Stomach (tissue), 9 donors: ENCODE data around the gene HNRNPM. TPM values are rescaled to one million over a fixed set of nuclear protein-coding genes. Genes with fewer than 3 reads are reported as not detected.

Experiments
- DNase-seq, 2 donors: peaks; one replicate each; pipeline versions ENCODE4 v3.0.0 to v3.0.0-alpha.2; 2013 to 2019
- H3K27ac ChIP-seq, 5 donors: fragments of 200-600 bp in 4 of 5; sonication (generic) in 4 of 5; one replicate each; pipeline ENCODE4 v1.5.1; 2013 to 2019; ENCODE audit warnings: mild to moderate bottlenecking in 1 of 5, moderate library complexity in 1 of 5
- H3K27me3 ChIP-seq, 3 donors: fragments of 200-600 bp; sonication (generic); one replicate each; pipeline ENCODE4 v1.5.1; 2017 to 2019; ENCODE audit warnings: mixed run types in 1 of 3
- H3K36me3 ChIP-seq, 4 donors: fragments of 200-600 bp; sonication (generic); 1 replicate in 3 of 4; 2 replicates in 1 of 4; pipeline ENCODE4 v1.5.1; 2016 to 2019
- H3K4me1 ChIP-seq, 4 donors: fragments of 200-600 bp; sonication (generic); one replicate each; pipeline ENCODE4 v1.5.1; 2016 to 2019
- H3K4me3 ChIP-seq, 4 donors: fragments of 200-600 bp; sonication (generic) in 3 of 4; one replicate each; pipeline ENCODE4 v1.5.1; 2016 to 2019; ENCODE audit warnings: mild to moderate bottlenecking in 1 of 4
- H3K9me3 ChIP-seq, 4 donors: fragments of 200-600 bp; sonication (generic); one replicate each; pipeline ENCODE4 v1.5.1; 2016 to 2019
- EP300 ChIP-seq: sonication (generic); formaldehyde crosslinking; IDR thresholded peaks from one replicate; pipeline ENCODE4 v1.6.1; 2017; ENCODE audit warnings: antibody characterized with exemption
- POLR2A ChIP-seq, 4 donors: fragments of 450-650 bp; IDR thresholded peaks; one replicate each; pipeline ENCODE4 v1.6.1; 2016; ENCODE audit warnings: antibody characterized with exemption in 4 of 4, control low read depth in 2 of 4, mild to moderate bottlenecking in 1 of 4, moderate library complexity in 1 of 4
- POLR2AphosphoS5 ChIP-seq, 3 donors: sonication (generic); formaldehyde crosslinking; IDR thresholded peaks; one replicate each; pipeline ENCODE4 v1.6.1; 2016; ENCODE audit warnings: antibody characterized with exemption in 3 of 3
- WGBS, 5 donors: extraction: QIAGEN DNeasy Blood & Tissue Kit in 3 of 5; methylation state at CpG; one replicate each; pipeline versions ENCODE4 v1.1.5 to v1.1.7; 2013 to 2018; 5-methylcytosine and 5-hydroxymethylcytosine counted together
- intact Hi-C: fragments of 100-400 bp; cut with DNase I; formaldehyde crosslinking; loops from one replicate; pipeline ENCODE4 v1.15.1; 2023; ENCODE audit warnings: low total_unique reads
- polyA plus RNA-seq, 3 donors: library from polyadenylated mRNA; stranded (reverse); fragments of 200-250 nt; gene quantifications; one replicate each; pipeline ENCODE4 v1.2.3, GENCODE V29; 2013
- total RNA-seq, 5 donors: library from RNA; depleted of rRNA; stranded (reverse); fragments of >200 nt; gene quantifications; one replicate each; pipeline versions ENCODE4 v1.1.0 to v1.2.3, GENCODE V29; 2014 to 2016
- TF ChIP-seq, protein P1 (sequence below), 7 experiments: fragments of 450-650 bp in 4 of 7; fragments of 200-600 bp in 3 of 7; sonication (generic) in 3 of 7; IDR thresholded peaks; one replicate each; pipeline ENCODE4 v1.5.1; 2016 to 2019; ENCODE audit warnings: antibody characterized with exemption in 7 of 7, control low read depth in 2 of 7, mild to moderate bottlenecking in 1 of 7
- donor health status: healthy with polysubstance abuse.
- donor health status: Bipolar disorder and iron deficiency.
- donor health status: healthy.

HNRNPM gene
- total and polyA plus RNA-seq, 8 donors: 54.3 to 664 (median 98.3) TPM

DNA sequence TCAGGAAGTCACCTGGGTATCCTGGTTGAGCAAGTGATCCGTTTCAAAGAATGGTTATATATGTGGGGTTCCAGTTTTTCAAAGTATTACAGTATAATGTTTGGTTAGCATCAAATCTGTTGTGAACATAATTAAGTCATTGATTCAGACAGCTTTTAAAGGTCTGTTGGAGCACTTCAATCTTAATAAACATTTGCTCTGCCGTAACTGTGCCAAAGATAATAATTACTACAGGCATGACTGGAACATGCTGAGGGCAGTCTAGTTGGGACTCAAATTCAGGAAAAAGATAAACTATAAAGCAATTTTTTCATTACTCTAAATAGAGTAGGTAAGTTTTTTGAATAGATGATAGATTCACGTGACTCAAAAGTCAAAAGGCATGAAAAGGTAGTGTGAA, 23.3 kb downstream of the HNRNPM start:
- intact Hi-C loops: no loop called here
- WGBS, 5 donors: 37 to 50% (median 46%) methylated on average over 3 of the region's 3 CpGs
- Histone ChIP-seq H3K4me3 (no peak overlapping the region), H3K27ac (peak overlapping the region in 1 of 5 donors; percentile 20), H3K4me1 (peaks cover 0 to 40% (median 23%) of the 10 kb centered on the region in 4 donors), H3K27me3 (no peaks in the 10 kb centered on the region), H3K9me3 (no peaks in the 10 kb centered on the region), H3K36me3 (peaks cover 79 to 100% (median 100%) of the 10 kb centered on the region in 4 donors)
- TF ChIP-seq, protein P1, sequence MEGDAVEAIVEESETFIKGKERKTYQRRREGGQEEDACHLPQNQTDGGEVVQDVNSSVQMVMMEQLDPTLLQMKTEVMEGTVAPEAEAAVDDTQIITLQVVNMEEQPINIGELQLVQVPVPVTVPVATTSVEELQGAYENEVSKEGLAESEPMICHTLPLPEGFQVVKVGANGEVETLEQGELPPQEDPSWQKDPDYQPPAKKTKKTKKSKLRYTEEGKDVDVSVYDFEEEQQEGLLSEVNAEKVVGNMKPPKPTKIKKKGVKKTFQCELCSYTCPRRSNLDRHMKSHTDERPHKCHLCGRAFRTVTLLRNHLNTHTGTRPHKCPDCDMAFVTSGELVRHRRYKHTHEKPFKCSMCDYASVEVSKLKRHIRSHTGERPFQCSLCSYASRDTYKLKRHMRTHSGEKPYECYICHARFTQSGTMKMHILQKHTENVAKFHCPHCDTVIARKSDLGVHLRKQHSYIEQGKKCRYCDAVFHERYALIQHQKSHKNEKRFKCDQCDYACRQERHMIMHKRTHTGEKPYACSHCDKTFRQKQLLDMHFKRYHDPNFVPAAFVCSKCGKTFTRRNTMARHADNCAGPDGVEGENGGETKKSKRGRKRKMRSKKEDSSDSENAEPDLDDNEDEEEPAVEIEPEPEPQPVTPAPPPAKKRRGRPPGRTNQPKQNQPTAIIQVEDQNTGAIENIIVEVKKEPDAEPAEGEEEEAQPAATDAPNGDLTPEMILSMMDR (IDR thresholded peaks at IDR 0.05): no peak
- TF ChIP-seq POLR2AphosphoS5 (IDR thresholded peaks at IDR 0.05) (no peak), POLR2A (IDR thresholded peaks at IDR 0.05) (no peak), EP300 (no peak)
- no peak for DNase-seq

DNA sequence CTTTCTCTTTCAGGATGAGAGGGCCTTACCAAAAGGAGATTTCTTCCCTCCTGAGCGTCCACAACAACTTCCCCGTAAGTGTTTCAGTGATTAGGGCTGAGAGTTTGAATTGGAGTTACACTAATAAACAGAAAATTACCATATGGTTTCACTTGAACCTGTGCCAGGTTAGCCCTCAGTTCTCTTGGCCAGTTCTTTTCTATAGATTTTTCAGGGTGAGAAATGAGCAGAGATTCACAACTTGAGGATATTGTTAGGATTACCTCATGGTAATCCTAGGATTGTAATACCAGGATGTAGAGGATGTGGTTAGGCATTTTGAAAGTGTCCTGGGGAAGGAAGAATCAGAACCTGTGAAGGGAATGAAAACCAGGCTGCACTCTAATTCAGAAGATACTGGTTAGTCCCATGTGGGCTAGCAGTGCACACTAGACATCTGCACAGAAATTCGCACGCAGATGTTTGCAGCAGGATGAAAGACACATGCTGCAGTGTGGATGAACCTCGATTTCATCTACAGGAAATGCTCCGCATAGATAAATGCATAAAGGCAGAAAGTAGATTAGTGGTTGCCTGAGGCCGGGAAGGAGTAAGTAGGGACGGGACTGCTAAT, 24.1 kb downstream of the HNRNPM start:
- intact Hi-C loops: no loop called here
- 70 to 84% (median 75%) methylated on average over 8 of the region's 8 CpGs for WGBS, 5 donors
- DNase-seq: no peak
- Histone ChIP-seq H3K9me3 (no peaks in the 10 kb centered on the region), H3K27ac (no peak overlapping the region), H3K4me1 (peaks cover 0 to 35% (median 23%) of the 10 kb centered on the region in 4 donors), H3K4me3 (no peak overlapping the region), H3K27me3 (no peaks in the 10 kb centered on the region), H3K36me3 (peaks cover 81 to 100% (median 100%) of the 10 kb centered on the region in 4 donors)
- TF ChIP-seq, protein P1 (IDR thresholded peaks at IDR 0.05): no peak
- TF ChIP-seq EP300 (no peak), POLR2AphosphoS5 (IDR thresholded peaks at IDR 0.05) (no peak), POLR2A (IDR thresholded peaks at IDR 0.05) (no peak)

DNA sequence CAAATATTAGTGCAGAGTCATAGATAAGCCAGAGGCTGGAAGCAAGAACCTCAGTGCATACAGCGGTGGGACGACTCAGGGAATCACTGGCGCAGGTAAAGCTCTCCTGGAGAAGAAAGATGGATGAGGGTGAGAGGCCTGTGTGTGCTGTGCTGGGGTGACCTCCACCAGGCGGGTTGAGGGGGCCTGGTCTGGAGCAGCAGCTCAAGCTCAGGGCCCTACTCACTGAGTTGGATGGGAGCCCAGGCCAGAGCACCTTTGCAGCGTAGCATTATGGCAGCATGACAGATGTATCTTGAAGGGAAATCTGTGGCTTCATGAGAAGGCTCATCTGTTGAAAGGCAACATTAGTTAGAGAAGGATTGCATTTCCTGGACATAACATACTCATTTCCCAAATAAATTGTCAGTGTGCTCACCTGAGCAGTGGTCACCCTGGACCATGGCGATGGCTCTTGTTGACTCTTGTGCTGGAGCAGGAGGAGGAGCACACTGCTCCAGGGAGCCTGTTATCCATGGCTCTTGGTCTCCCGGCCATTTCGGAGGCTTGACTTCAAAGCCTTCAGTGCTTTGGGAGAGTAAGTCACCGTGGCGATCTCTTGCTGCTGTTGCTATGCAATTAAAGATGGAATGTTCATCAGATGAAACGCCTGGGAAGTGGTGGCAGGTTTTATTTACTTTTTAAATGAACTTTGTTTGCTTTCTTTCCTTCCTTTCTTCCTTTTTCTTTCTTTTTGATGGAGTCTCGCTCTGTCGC, 25.0 kb downstream of the HNRNPM start:
- intact Hi-C loops: no loop called here
- Histone ChIP-seq H3K36me3 (peaks cover 81 to 100% (median 100%) of the 10 kb centered on the region in 4 donors), H3K27ac (no peak overlapping the region), H3K9me3 (no peaks in the 10 kb centered on the region), H3K4me1 (peaks cover 0 to 35% (median 25%) of the 10 kb centered on the region in 4 donors), H3K4me3 (no peak overlapping the region), H3K27me3 (no peaks in the 10 kb centered on the region)
- TF ChIP-seq POLR2AphosphoS5 (IDR thresholded peaks at IDR 0.05) (no peak), POLR2A (IDR thresholded peaks at IDR 0.05) (no peak), EP300 (no peak)
- TF ChIP-seq, protein P1 (IDR thresholded peaks at IDR 0.05): no peak
- DNase-seq: no peak
- 78 to 83% (median 81%) methylated on average over 13 of the region's 13 CpGs for WGBS, 5 donors

DNA sequence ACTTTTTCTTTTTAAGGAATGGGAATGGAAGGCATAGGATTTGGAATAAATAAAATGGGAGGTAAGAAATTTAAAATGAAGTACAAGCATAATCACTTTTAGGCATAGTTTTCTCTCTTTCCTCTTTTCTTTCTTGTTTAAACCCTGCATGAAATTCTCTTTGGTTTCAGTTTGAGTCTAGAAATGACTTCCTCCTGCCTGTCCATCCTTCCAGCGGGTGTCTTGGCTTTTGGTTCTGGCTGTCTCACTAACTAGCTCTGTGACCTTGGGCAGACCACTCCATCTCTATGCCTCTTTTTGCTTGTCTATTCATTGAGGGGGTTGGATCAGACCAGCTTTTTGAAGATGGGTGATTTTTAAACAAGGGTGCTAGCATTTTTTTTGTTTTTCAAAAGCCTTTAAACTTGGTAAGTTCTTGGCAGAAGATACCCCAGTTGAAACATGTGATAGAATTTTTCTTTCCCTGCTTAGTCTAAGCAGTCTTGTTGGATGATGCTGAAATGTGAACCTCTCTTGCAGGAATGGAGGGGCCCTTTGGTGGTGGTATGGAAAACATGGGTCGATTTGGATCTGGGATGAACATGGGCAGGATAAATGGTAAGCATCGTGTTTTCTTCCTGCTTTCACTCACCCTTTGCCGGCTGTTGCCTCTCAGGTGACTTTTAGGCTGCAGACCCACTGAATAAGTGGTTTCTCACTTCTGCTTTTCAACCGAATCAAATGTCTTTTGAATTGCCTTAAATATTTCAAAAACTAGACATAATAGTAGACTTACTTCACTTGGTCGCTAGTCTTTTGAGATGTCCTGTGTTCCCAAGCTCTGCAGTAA, 29.1 kb downstream of the HNRNPM start:
- Histone ChIP-seq H3K4me1 (peaks cover 0 to 46% (median 19%) of the 10 kb centered on the region in 4 donors), H3K27me3 (no peaks in the 10 kb centered on the region), H3K36me3 (peaks cover 83 to 100% (median 100%) of the 10 kb centered on the region in 4 donors), H3K9me3 (no peaks in the 10 kb centered on the region), H3K27ac (no peak overlapping the region), H3K4me3 (no peak overlapping the region)
- TF ChIP-seq POLR2A (IDR thresholded peaks at IDR 0.05) (no peak), POLR2AphosphoS5 (IDR thresholded peaks at IDR 0.05) (no peak), EP300 (no peak)
- TF ChIP-seq, protein P1 (IDR thresholded peaks at IDR 0.05): no peak
- no peak for DNase-seq
- intact Hi-C loops: no loop called here
- WGBS, 5 donors: 74 to 84% (median 82%) methylated on average over 6 of the region's 6 CpGs
